HepG2 (cell line): Measurements from ENCODE around the gene ABCG4. TPM values are rescaled to one million over a fixed set of nuclear protein-coding genes. Genes with fewer than 3 reads are reported as not detected.

Experiments used
- ARNT2 ChIP-seq: sonication (generic); formaldehyde crosslinking; IDR thresholded peaks from 2 replicates; pipeline ENCODE4 v1.8.0; 2022; ENCODE audit warnings: mild to moderate bottlenecking, low read depth, missing genetic modification reagents, moderate library complexity
- CBFB ChIP-seq: sonication (generic); formaldehyde crosslinking; IDR thresholded peaks from 2 replicates; pipeline ENCODE4 v1.4.0; 2020; ENCODE audit warnings: missing genetic modification reagents
- CC2D1A ChIP-seq: sonication (generic); formaldehyde crosslinking; IDR thresholded peaks from 2 replicates; pipeline ENCODE4 v1.8.1; 2023; ENCODE audit warnings: mild to moderate bottlenecking, missing genetic modification reagents
- CHD4 ChIP-seq: fragments of 200-600 bp; sonication (generic); IDR thresholded peaks from 2 replicates; pipeline ENCODE4 v1.7.0; 2017; ENCODE audit warnings: mild to moderate bottlenecking, low read length, borderline replicate concordance
- CREM ChIP-seq, 2 experiments: sonication (generic) in 1 of 2; formaldehyde crosslinking in 1 of 2; IDR thresholded peaks; 2 replicates each; pipeline versions ENCODE4 v1.4.0 to v1.6.1; 2016 to 2020; ENCODE audit warnings: antibody characterized with exemption in 1 of 2, mild to moderate bottlenecking in 1 of 2, missing genetic modification reagents in 1 of 2
- ELF3 ChIP-seq: IDR thresholded peaks from 2 replicates; pipeline ENCODE4 v1.6.1; 2016; ENCODE audit warnings: missing genetic modification reagents, missing compliant biosample characterization
- GMEB2 ChIP-seq: IDR thresholded peaks from 2 replicates; pipeline ENCODE4 v1.6.1; 2016; ENCODE audit warnings: missing biosample characterization, missing genetic modification reagents, low read depth
- GPBP1L1 ChIP-seq: sonication (generic); formaldehyde crosslinking; IDR thresholded peaks from 2 replicates; pipeline ENCODE4 v1.5.0; 2020; ENCODE audit warnings: mild to moderate bottlenecking, missing genetic modification reagents
- MED1 ChIP-seq: sonication (generic); formaldehyde crosslinking; IDR thresholded peaks from 2 replicates; pipeline ENCODE4 v1.4.0; 2020; ENCODE audit warnings: missing genetic modification reagents
- MTA1 ChIP-seq: sonication (generic); formaldehyde crosslinking; IDR thresholded peaks from 2 replicates; pipeline ENCODE4 v1.4.0; 2020; ENCODE audit warnings: missing genetic modification reagents, mild to moderate bottlenecking, borderline replicate concordance
- NR2F1 ChIP-seq, 2 experiments: fragments of 450-650 bp in 1 of 2; formaldehyde crosslinking in 1 of 2; IDR thresholded peaks; 2 replicates each; pipeline versions ENCODE4 v1.5.0 to v1.6.1; 2016 to 2020; ENCODE audit warnings: mild to moderate bottlenecking in 1 of 2, missing compliant biosample characterization in 1 of 2, missing genetic modification reagents in 1 of 2, moderate library complexity in 1 of 2
- POGZ ChIP-seq: sonication (generic); formaldehyde crosslinking; IDR thresholded peaks from 2 replicates; pipeline ENCODE4 v1.4.0; 2020; ENCODE audit warnings: mild to moderate bottlenecking, missing genetic modification reagents
- RAD21 ChIP-seq: fragments of 450-650 bp; formaldehyde crosslinking; IDR thresholded peaks from 2 replicates; pipeline ENCODE4 v1.5.0; 2020; ENCODE audit warnings: mild to moderate bottlenecking
- SAP130 ChIP-seq: IDR thresholded peaks from 2 replicates; pipeline ENCODE4 v1.6.1; 2016; ENCODE audit warnings: low read depth
- SMARCC2 ChIP-seq: fragments of 450-650 bp; IDR thresholded peaks from 2 replicates; pipeline ENCODE4 v1.6.1; 2017; ENCODE audit warnings: antibody characterized with exemption, mild to moderate bottlenecking
- SMARCE1 ChIP-seq: fragments of 450-650 bp; IDR thresholded peaks from 2 replicates; pipeline ENCODE4 v1.6.1; 2017; ENCODE audit warnings: borderline replicate concordance
- ZBTB38 ChIP-seq: sonication (generic); formaldehyde crosslinking; IDR thresholded peaks from 2 replicates; pipeline ENCODE4 v1.5.1; 2020; ENCODE audit warnings: mild to moderate bottlenecking, missing genetic modification reagents
- ZBTB7B ChIP-seq: sonication (generic); formaldehyde crosslinking; IDR thresholded peaks from 2 replicates; pipeline ENCODE4 v1.4.0; 2020; ENCODE audit warnings: missing genetic modification reagents
- ZEB1 ChIP-seq: IDR thresholded peaks from 2 replicates; pipeline ENCODE4 v1.6.1; 2012; ENCODE audit warnings: mild to moderate bottlenecking, low read depth, inconsistent platforms; ENCODE audit not compliant: insufficient replicate concordance
- ZFX ChIP-seq: sonication (generic); formaldehyde crosslinking; IDR thresholded peaks from 2 replicates; pipeline ENCODE4 v1.4.0; 2020; ENCODE audit warnings: mild to moderate bottlenecking, low read depth, missing genetic modification reagents, moderate library complexity
- ZMYM4 ChIP-seq: sonication (generic); formaldehyde crosslinking; IDR thresholded peaks from 2 replicates; pipeline ENCODE4 v1.8.1; 2023; ENCODE audit warnings: mild to moderate bottlenecking, missing genetic modification reagents
- ZNF180 ChIP-seq: sonication (generic); formaldehyde crosslinking; IDR thresholded peaks from 2 replicates; pipeline ENCODE4 v1.4.0; 2020; ENCODE audit warnings: low read depth, missing genetic modification reagents, borderline replicate concordance
- ZNF207 ChIP-seq: fragments of 450-650 bp; IDR thresholded peaks from 2 replicates; pipeline ENCODE4 v1.6.1; 2016; ENCODE audit warnings: antibody characterized with exemption, borderline replicate concordance
- ZNF263 ChIP-seq: sonication (generic); formaldehyde crosslinking; IDR thresholded peaks from 2 replicates; pipeline ENCODE4 v1.4.0; 2020; ENCODE audit warnings: missing genetic modification reagents
- ZNF274 ChIP-seq: sonication (generic); formaldehyde crosslinking; IDR thresholded peaks from 2 replicates; pipeline ENCODE4 v1.5.1; 2020; ENCODE audit warnings: mild to moderate bottlenecking, missing genetic modification reagents
- ZNF367 ChIP-seq: sonication (generic); formaldehyde crosslinking; IDR thresholded peaks from 2 replicates; pipeline ENCODE4 v1.4.0; 2020; ENCODE audit warnings: missing genetic modification reagents, borderline replicate concordance
- ZNF652 ChIP-seq: IDR thresholded peaks from 2 replicates; pipeline ENCODE4 v1.6.1; 2016; ENCODE audit warnings: low read depth, borderline replicate concordance
- ZNF792 ChIP-seq: IDR thresholded peaks from 2 replicates; pipeline ENCODE4 v1.6.1; 2016
- polyA plus RNA-seq, 8 experiments: library from polyadenylated mRNA; depleted of rRNA in 3 of 8; stranded (reverse) in 7 of 8; unstranded in 1 of 8; fragments of >200 nt; fragmentation: Illumina TruSeq in 4 of 8; extraction: Trizol in 4 of 8; gene quantifications; 2 replicates each; pipeline versions ENCODE4 v1.2.1 to v1.2.3, GENCODE V29; 2011 to 2016; ENCODE audit warnings: low read depth in 4 of 8, missing spikeins in 1 of 8, mixed read lengths in 1 of 8; ENCODE audit not compliant: insufficient read depth in 1 of 8
- total RNA-seq, 5 experiments: library from RNA; depleted of rRNA; stranded (reverse); fragments of >200 nt; fragmentation: Illumina TruSeq; extraction: Trizol; gene quantifications; 2 replicates each; pipeline ENCODE4 v1.2.3, GENCODE V29; 2016; ENCODE audit warnings: low read depth in 1 of 5

The ABCG4 gene
- total and polyA plus RNA-seq, 2 of the 13 experiments (the other 11 are each of a cell fraction or from before 2014, with no cell fraction given): not detected

- TF ChIP-seq MTA1 (0 out of 2 replicates have a peak, but pooled peaks have one; percentile 20), SAP130 (CRISPR knock-in tag) (peak; percentile 34; the same call in 1 of the 2 replicates), SMARCC2 (no peak), GMEB2 (CRISPR knock-in tag) (no peak), ZFX (CRISPR knock-in tag) (peak; percentile 39; the same call in 1 of the 2 replicates), ZMYM4 (0 out of 2 replicates have a peak, but pooled peaks have one; percentile 24), ZNF367 (CRISPR knock-in tag) (no peak), ZEB1 (no peak), SMARCE1 (no peak), CHD4 (no peak), CREM (IDR thresholded peaks at IDR 0.05) (peak; percentile 24; the same call in 1 of the 2 replicates), CREM (CRISPR knock-in tag; IDR thresholded peaks at IDR 0.05) (no peak), ZNF792 (no peak), CBFB (CRISPR knock-in tag) (peak; percentile 36; the same call in 1 of the 2 replicates), ZBTB7B (0 out of 2 replicates have a peak, but pooled peaks have one; percentile 36), ZNF180 (CRISPR knock-in tag) (no peak), GPBP1L1 (CRISPR knock-in tag) (no peak), ZNF263 (CRISPR knock-in tag) (peak; percentile 94), CC2D1A (CRISPR knock-in tag) (no peak), ZBTB38 (CRISPR knock-in tag) (0 out of 2 replicates have a peak, but pooled peaks have one; percentile 19), MED1 (peak; percentile 25; the same call in 1 of the 2 replicates), ZNF652 (no peak), ZNF207 (no peak), ARNT2 (CRISPR knock-in tag) (no peak), ELF3 (CRISPR knock-in tag) (0 out of 2 replicates have a peak, but pooled peaks have one; percentile 13), RAD21 (CRISPR knock-in tag) (no peak), NR2F1 (CRISPR knock-in tag; IDR thresholded peaks at IDR 0.05) (peak in 1 of 2 experiments; percentile 38; a peak in 1 of 4 replicates), POGZ (CRISPR knock-in tag) (peak; percentile 33; the same call in 1 of the 2 replicates), ZNF274 (CRISPR knock-in tag) (no peak)
These were observed 18.2 kb upstream of the ABCG4 start (continued) for GRCh38 chr11:119130662-119131061.
